ENCODE data around the gene DRC7. TPM values are rescaled to one million over a fixed set of nuclear protein-coding genes. Genes with fewer than 3 reads are reported as not detected.

DRC7 gene
- total RNA-seq, 1 donor from 2014 or later = 0.16 TPM

- H3K27ac Mint-ChIP-seq (ENCODE audit: unreplicated experiment) = peak overlapping the region; percentile 63
- H3K4me3 Mint-ChIP-seq = no peak overlapping the region
- no peaks in the 10 kb centered on the region for H3K27me3 Mint-ChIP-seq (ENCODE audit: low read depth)
- H3K9me3 Mint-ChIP-seq = no peaks in the 10 kb centered on the region
- H3K4me1 Mint-ChIP-seq = peaks cover 17% of the 10 kb centered on the region
- no peak for DNase-seq (ENCODE audit: low read depth, low spot score)
- peaks cover 6% of the 10 kb centered on the region for H3K36me3 Mint-ChIP-seq (ENCODE audit: low read depth)
- TF ChIP-seq, protein P1, sequence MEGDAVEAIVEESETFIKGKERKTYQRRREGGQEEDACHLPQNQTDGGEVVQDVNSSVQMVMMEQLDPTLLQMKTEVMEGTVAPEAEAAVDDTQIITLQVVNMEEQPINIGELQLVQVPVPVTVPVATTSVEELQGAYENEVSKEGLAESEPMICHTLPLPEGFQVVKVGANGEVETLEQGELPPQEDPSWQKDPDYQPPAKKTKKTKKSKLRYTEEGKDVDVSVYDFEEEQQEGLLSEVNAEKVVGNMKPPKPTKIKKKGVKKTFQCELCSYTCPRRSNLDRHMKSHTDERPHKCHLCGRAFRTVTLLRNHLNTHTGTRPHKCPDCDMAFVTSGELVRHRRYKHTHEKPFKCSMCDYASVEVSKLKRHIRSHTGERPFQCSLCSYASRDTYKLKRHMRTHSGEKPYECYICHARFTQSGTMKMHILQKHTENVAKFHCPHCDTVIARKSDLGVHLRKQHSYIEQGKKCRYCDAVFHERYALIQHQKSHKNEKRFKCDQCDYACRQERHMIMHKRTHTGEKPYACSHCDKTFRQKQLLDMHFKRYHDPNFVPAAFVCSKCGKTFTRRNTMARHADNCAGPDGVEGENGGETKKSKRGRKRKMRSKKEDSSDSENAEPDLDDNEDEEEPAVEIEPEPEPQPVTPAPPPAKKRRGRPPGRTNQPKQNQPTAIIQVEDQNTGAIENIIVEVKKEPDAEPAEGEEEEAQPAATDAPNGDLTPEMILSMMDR (conservative IDR thresholded peaks at IDR 0.05) = no peak
Measured at GRCh38 chr16:57651344-57652333, 43.0 kb upstream of the DRC7 start.

GRCh38 chr16:57652695-57653471 lies 41.7 kb upstream of the DRC7 start:
- peaks cover 17% of the 10 kb centered on the region for H3K4me1 Mint-ChIP-seq
- H3K27ac Mint-ChIP-seq (ENCODE audit: unreplicated experiment) = no peak overlapping the region
- no peaks in the 10 kb centered on the region for H3K9me3 Mint-ChIP-seq
- TF ChIP-seq, protein P1 (conservative IDR thresholded peaks at IDR 0.05) = no peak
- no peaks in the 10 kb centered on the region for H3K27me3 Mint-ChIP-seq (ENCODE audit: low read depth)
- DNase-seq (ENCODE audit: low read depth, low spot score) = no peak
- no peak overlapping the region for H3K4me3 Mint-ChIP-seq
- H3K36me3 Mint-ChIP-seq (ENCODE audit: low read depth) = peaks cover 6% of the 10 kb centered on the region

DNA sequence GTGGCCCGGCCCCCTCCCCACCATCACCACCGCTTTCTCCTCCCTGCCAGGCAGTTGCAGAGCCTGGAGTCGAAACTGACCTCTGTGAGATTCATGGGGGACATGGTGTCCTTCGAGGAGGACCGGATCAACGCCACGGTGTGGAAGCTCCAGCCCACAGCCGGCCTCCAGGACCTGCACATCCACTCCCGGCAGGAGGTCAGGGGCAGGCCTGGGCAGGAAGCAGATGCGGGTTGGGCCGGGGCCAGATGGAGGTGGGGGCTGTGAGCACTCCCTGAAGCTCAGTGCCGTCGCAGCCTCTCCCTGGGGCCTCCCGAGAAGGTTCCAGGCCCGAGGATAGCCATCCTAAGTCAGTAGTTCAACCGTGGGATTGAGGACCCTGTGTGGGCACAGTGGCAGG lies 40.7 kb upstream of the DRC7 start:
- Mint-ChIP-seq H3K27ac (ENCODE audit: unreplicated experiment) (peak overlapping the region; percentile 67), H3K36me3 (ENCODE audit: low read depth) (peaks cover 6% of the 10 kb centered on the region), H3K4me3 (no peak overlapping the region), H3K9me3 (no peaks in the 10 kb centered on the region), H3K4me1 (peaks cover 17% of the 10 kb centered on the region), H3K27me3 (ENCODE audit: low read depth) (no peaks in the 10 kb centered on the region)
- no peak for DNase-seq (ENCODE audit: low read depth, low spot score)
- TF ChIP-seq, protein P1 (conservative IDR thresholded peaks at IDR 0.05) = no peak

- no peaks in the 10 kb centered on the region for H3K9me3 Mint-ChIP-seq
- no peak overlapping the region for H3K4me3 Mint-ChIP-seq
- no peaks in the 10 kb centered on the region for H3K27me3 Mint-ChIP-seq (ENCODE audit: low read depth)
- H3K27ac Mint-ChIP-seq (ENCODE audit: unreplicated experiment) = no peak overlapping the region
- DNase-seq (ENCODE audit: low read depth, low spot score) = no peak
- peaks cover 3% of the 10 kb centered on the region for H3K36me3 Mint-ChIP-seq (ENCODE audit: low read depth)
- peaks cover 12% of the 10 kb centered on the region for H3K4me1 Mint-ChIP-seq
- TF ChIP-seq, protein P1 (conservative IDR thresholded peaks at IDR 0.05) = no peak
Measured at GRCh38 chr16:57656342-57656955, 38.2 kb upstream of the DRC7 start.

DNA sequence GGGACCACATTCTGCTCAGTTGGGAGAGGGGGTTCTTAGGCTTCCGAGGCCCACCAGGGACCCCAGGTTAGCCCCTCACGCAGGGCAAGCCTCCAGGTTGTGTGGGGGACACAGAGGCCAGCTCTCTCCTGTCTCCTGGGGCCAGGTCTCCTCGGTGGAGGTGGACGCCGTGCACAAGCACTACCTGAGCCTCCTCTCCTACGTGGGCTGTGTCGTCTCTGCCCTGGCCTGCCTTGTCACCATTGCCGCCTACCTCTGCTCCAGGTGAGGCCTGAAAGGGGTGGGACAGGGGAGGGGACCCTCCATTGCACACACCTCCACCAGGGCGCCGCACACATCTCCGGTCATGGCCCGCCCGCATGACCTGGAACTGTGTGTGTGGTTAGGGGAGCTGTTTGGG lies 37.4 kb upstream of the DRC7 start:
- no peak for DNase-seq (ENCODE audit: low read depth, low spot score)
- H3K27ac Mint-ChIP-seq (ENCODE audit: unreplicated experiment) = no peak overlapping the region
- H3K4me1 Mint-ChIP-seq = peaks cover 6% of the 10 kb centered on the region
- no peaks in the 10 kb centered on the region for H3K36me3 Mint-ChIP-seq (ENCODE audit: low read depth)
- H3K4me3 Mint-ChIP-seq = no peak overlapping the region
- TF ChIP-seq, protein P1 (conservative IDR thresholded peaks at IDR 0.05) = no peak
- H3K27me3 Mint-ChIP-seq (ENCODE audit: low read depth) = no peaks in the 10 kb centered on the region
- no peaks in the 10 kb centered on the region for H3K9me3 Mint-ChIP-seq
